ENCODE measurements around the gene ZSWIM5. TPM values are rescaled to one million over a fixed set of nuclear protein-coding genes. Genes with fewer than 3 reads are reported as not detected.

The ZSWIM5 gene
- total and polyA plus RNA-seq, 9 of the 15 experiments (the other 6 are each of a cell fraction or from before 2014, with no cell fraction given) = under 0.01 to 0.07 (median 0.03) TPM; not detected in 3

- TF ChIP-seq ZNF140 (CRISPR knock-in tag; IDR thresholded peaks at IDR 0.05) (no peak), YBX1 (IDR thresholded peaks at IDR 0.05) (no peak), EHMT2 (IDR thresholded peaks at IDR 0.05) (0 out of 2 replicates have a peak, but pooled peaks have one; percentile 30), ELF2 (CRISPR knock-in tag; IDR thresholded peaks at IDR 0.05) (no peak), UBTF (IDR thresholded peaks at IDR 0.05; ENCODE audit: borderline replicate concordance in 1 of 2, low read depth in 2 of 2, low read length in 2 of 2) (0 out of 4 replicates have a peak, but pooled peaks of 1 of the 2 experiments have one; percentile 26), ZNF398 (CRISPR knock-in tag; IDR thresholded peaks at IDR 0.05) (no peak), CAMTA2 (CRISPR knock-in tag; conservative IDR thresholded peaks at IDR 0.05) (no peak), GATA2 (CRISPR knock-in tag; IDR thresholded peaks at IDR 0.05) (no peak), TOE1 (IDR thresholded peaks at IDR 0.05; ENCODE audit: borderline replicate concordance) (peak; percentile 99), TOE1 (CRISPR knock-in tag; IDR thresholded peaks at IDR 0.05; ENCODE audit: borderline replicate concordance, low read depth) (no peak), SP1 (CRISPR knock-in tag; IDR thresholded peaks at IDR 0.05) (no peak; the same call in 1 of the 2 replicates), ATF7 (IDR thresholded peaks at IDR 0.05) (peak; percentile 17; the same call in 1 of the 2 replicates), MCM2 (IDR thresholded peaks at IDR 0.05; ENCODE audit: low read depth) (no peak), SNRNP70 (optimal IDR thresholded peaks at IDR 0.05; ENCODE audit: low read depth, low read length) (no peak), SETDB1 (IDR thresholded peaks at IDR 0.05; ENCODE audit: low read length) (peak; percentile 80), HIVEP1 (CRISPR knock-in tag; IDR thresholded peaks at IDR 0.05) (0 out of 2 replicates have a peak, but pooled peaks have one; percentile 53), ZNF436 (CRISPR knock-in tag; IDR thresholded peaks at IDR 0.05) (0 out of 2 replicates have a peak, but pooled peaks have one; percentile 16), PURB (CRISPR knock-in tag; IDR thresholded peaks at IDR 0.05; ENCODE audit: low read depth) (no peak), CTCF (IDR thresholded peaks at IDR 0.05 in 2 of 3, conservative IDR thresholded peaks at IDR 0.05 in 1 of 3; ENCODE audit: insufficient read depth in 2 of 3, low read depth in 1 of 3, low read length in 3 of 3) (no peak), ZNF282 (CRISPR knock-in tag; IDR thresholded peaks at IDR 0.05) (no peak), RBM14 (IDR thresholded peaks at IDR 0.05; ENCODE audit: borderline replicate concordance, insufficient read depth, low read depth, low read length) (no peak)
Observed at GRCh38 chr1:45011837-45012638, 194.4 kb downstream of the ZSWIM5 start, which contains the start of gene UROD (continued).
